GM23338 (cell line): Measurements from ENCODE around the gene TTC27. TPM values are rescaled to one million over a fixed set of nuclear protein-coding genes. Genes with fewer than 3 reads are reported as not detected.

ENCODE experiments used
- ATAC-seq: fragments of 200-7000 bp; cut with Tn5 transposase; 3 replicates; pipeline ENCODE4 v1.9.1; 2020
- DNase-seq: peaks from one replicate; pipeline ENCODE4 v3.0.0-alpha.2; 2015; ENCODE audit warnings: low spot score
- H2AFZ ChIP-seq: fragments of 200-600 bp; sonication (generic); 2 replicates; pipeline ENCODE4 v1.8.0; 2016; ENCODE audit warnings: antibody characterized with exemption, mild to moderate bottlenecking, moderate library complexity
- H3F3A ChIP-seq: fragments of 200-600 bp; sonication (generic); replicated peaks from 2 replicates; pipeline ENCODE4 v1.8.0; 2017; ENCODE audit warnings: antibody characterized with exemption, mixed run types, low read depth
- H3K27ac ChIP-seq: fragments of 200-600 bp; sonication (generic); 2 replicates; pipeline ENCODE4 v1.6.1; 2016; ENCODE audit warnings: low read depth
- H3K27me3 ChIP-seq: fragments of 200-600 bp; sonication (generic); 2 replicates; pipeline ENCODE4 v1.8.0; 2016; ENCODE audit warnings: mild to moderate bottlenecking, mixed run types, moderate library complexity; ENCODE audit not compliant: insufficient read depth
- H3K36me3 ChIP-seq: fragments of 200-600 bp; sonication (generic); 2 replicates; pipeline ENCODE4 v1.8.0; 2016; ENCODE audit warnings: mild to moderate bottlenecking; ENCODE audit not compliant: insufficient read depth
- H3K4me1 ChIP-seq: fragments of 200-600 bp; sonication (generic); 2 replicates; pipeline ENCODE4 v1.8.0; 2016; ENCODE audit warnings: mild to moderate bottlenecking, moderate library complexity; ENCODE audit not compliant: insufficient read depth
- H3K4me2 ChIP-seq: fragments of 200-600 bp; sonication (generic); 2 replicates; pipeline ENCODE4 v1.7.1; 2017; ENCODE audit warnings: mixed run types
- H3K4me3 ChIP-seq: fragments of 200-600 bp; sonication (generic); 2 replicates; pipeline ENCODE4 v1.6.1; 2016; ENCODE audit warnings: mixed run types
- H3K79me2 ChIP-seq: fragments of 200-600 bp; sonication (generic); replicated peaks from 2 replicates; pipeline ENCODE4 v1.8.0; 2017; ENCODE audit warnings: mild to moderate bottlenecking; ENCODE audit not compliant: insufficient read depth
- H3K9me2 ChIP-seq: fragments of 200-600 bp; sonication (generic); 2 replicates; pipeline ENCODE4 v1.8.0; 2017; ENCODE audit not compliant: insufficient read depth
- H4K20me1 ChIP-seq: fragments of 200-600 bp; sonication (generic); replicated peaks from 2 replicates; pipeline ENCODE4 v1.8.0; 2017; ENCODE audit warnings: mild to moderate bottlenecking; ENCODE audit not compliant: insufficient read depth
- H3K27ac Mint-ChIP-seq: 2 replicates; pipeline ENCODE4 v1.8.0; 2020; ENCODE audit warnings: inconsistent platforms, mild to moderate bottlenecking, moderate library complexity, mixed read lengths
- H3K27me3 Mint-ChIP-seq: 3 replicates; pipeline ENCODE4 v1.8.0; 2022; ENCODE audit warnings: low read depth, mild to moderate bottlenecking, moderate library complexity, mixed read lengths, inconsistent platforms; ENCODE audit not compliant: insufficient read depth, poor library complexity
- H3K36me3 Mint-ChIP-seq: 3 replicates; pipeline ENCODE4 v1.8.0; 2021; ENCODE audit warnings: low read depth, mild to moderate bottlenecking, inconsistent platforms, moderate library complexity, mixed read lengths
- H3K4me1 Mint-ChIP-seq: 3 replicates; pipeline ENCODE4 v1.8.0; 2020; ENCODE audit warnings: mild to moderate bottlenecking, inconsistent platforms, mixed read lengths
- H3K4me3 Mint-ChIP-seq: 3 replicates; pipeline ENCODE4 v1.8.0; 2021; ENCODE audit warnings: moderate library complexity, mild to moderate bottlenecking, inconsistent platforms, mixed read lengths
- H3K9me3 Mint-ChIP-seq: 3 replicates; pipeline ENCODE4 v1.8.0; 2020; ENCODE audit warnings: moderate library complexity, mild to moderate bottlenecking, inconsistent platforms, mixed read lengths
- CREB1 ChIP-seq: fragments of 250-450 bp; sonication (Bioruptor Pico); IDR thresholded peaks from 2 replicates; pipeline ENCODE4 v1.5.0; 2020; ENCODE audit warnings: low read depth, mild to moderate bottlenecking, moderate library complexity
- ETS1 ChIP-seq: IDR thresholded peaks from 2 replicates; pipeline ENCODE4 v1.6.1; 2016; ENCODE audit warnings: antibody characterized with exemption
- EZH2 ChIP-seq: fragments of 200-600 bp; sonication (generic); IDR thresholded peaks from one replicate; pipeline ENCODE4 v1.8.0; 2017; ENCODE audit warnings: antibody characterized with exemption, mild to moderate bottlenecking, low read depth; ENCODE audit not compliant: unreplicated experiment
- EZH2phosphoT487 ChIP-seq: fragments of 200-600 bp; sonication (generic); IDR thresholded peaks from one replicate; pipeline ENCODE4 v1.8.1; 2018; ENCODE audit warnings: antibody characterized with exemption; ENCODE audit not compliant: unreplicated experiment
- JUNB ChIP-seq: IDR thresholded peaks from one replicate; pipeline ENCODE4 v1.6.1; 2016; ENCODE audit warnings: antibody characterized with exemption; ENCODE audit not compliant: unreplicated experiment
- POLR2AphosphoS5 ChIP-seq: IDR thresholded peaks from 2 replicates; pipeline ENCODE4 v1.6.1; 2016; ENCODE audit warnings: antibody characterized with exemption, low read depth
- REST ChIP-seq: IDR thresholded peaks from one replicate; pipeline ENCODE4 v1.6.1; 2018; ENCODE audit warnings: antibody characterized with exemption; ENCODE audit not compliant: unreplicated experiment
- STAT1 ChIP-seq: IDR thresholded peaks from one replicate; pipeline ENCODE4 v1.6.1; 2016; ENCODE audit warnings: antibody characterized with exemption; ENCODE audit not compliant: unreplicated experiment
- ZNF114 ChIP-seq: fragments of 250-450 bp; sonication (Bioruptor Pico); IDR thresholded peaks from 2 replicates; pipeline ENCODE4 v1.5.0; 2020; ENCODE audit warnings: mild to moderate bottlenecking, moderate library complexity
- ZNF331 ChIP-seq: fragments of 250-450 bp; sonication (Bioruptor Pico); IDR thresholded peaks from 2 replicates; pipeline ENCODE4 v1.5.0; 2020; ENCODE audit warnings: low read depth, mild to moderate bottlenecking, moderate library complexity
- polyA plus RNA-seq: library from polyadenylated mRNA; unstranded; fragments of >200 nt; fragmentation: Nextera tagmentation; extraction: Ambion mirVana; gene quantifications from 2 replicates; pipeline ENCODE4 v1.2.1, GENCODE V29; 2016
- total RNA-seq: library from RNA; depleted of rRNA; stranded (reverse); fragments of >200 nt; shearing (Covaris generic); gene quantifications from 2 replicates; pipeline ENCODE4 v1.2.3, GENCODE V29; 2014
- TF ChIP-seq, protein P1 (sequence below), 2 experiments: fragments of 200-600 bp in 1 of 2; sonication (generic) in 1 of 2; conservative IDR thresholded peaks; 2 replicates each; pipeline versions ENCODE4 v1.5.1 to v1.6.1; 2016 to 2017; ENCODE audit warnings: antibody characterized with exemption in 2 of 2, low read depth in 2 of 2, mild to moderate bottlenecking in 2 of 2, moderate library complexity in 1 of 2

The TTC27 gene
- total and polyA plus RNA-seq, 2 experiments from 2014 or later = 11.8 to 41.3 TPM

DNA sequence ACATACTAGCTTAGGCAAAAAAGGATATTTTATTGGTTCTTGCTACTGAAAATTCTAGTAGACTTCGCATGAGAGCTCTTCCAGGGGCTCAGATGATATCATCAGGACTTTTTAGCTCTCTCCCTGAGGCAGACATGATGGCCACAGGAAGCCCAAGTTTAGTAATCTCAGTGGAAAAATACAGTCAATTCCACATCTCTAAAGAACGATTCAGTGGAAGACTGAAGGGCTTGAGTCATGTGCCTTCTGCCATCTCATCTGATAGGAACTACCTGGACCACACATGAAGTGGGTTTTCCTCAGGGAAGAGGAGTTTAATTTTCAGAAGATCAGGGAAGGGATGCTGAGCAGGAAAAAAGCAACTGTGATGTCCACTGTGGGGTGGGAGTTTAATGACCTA, 117.3 kb downstream of the TTC27 start:
- Histone ChIP-seq H4K20me1 (no peaks in the 10 kb centered on the region), H3K36me3 (no peaks in the 10 kb centered on the region), H3K27ac (no peak overlapping the region), H3K4me3 (no peak overlapping the region), H3K27me3 (no peaks in the 10 kb centered on the region), H3K4me2 (no peak overlapping the region), H3K9me2 (no peaks in the 10 kb centered on the region), H3K79me2 (no peaks in the 10 kb centered on the region), H3F3A (no peaks in the 10 kb centered on the region), H2AFZ (no peak overlapping the region), H3K4me1 (no peaks in the 10 kb centered on the region)
- no peak for DNase-seq
- Mint-ChIP-seq H3K4me3 (no peak overlapping the region), H3K27me3 (no peaks in the 10 kb centered on the region), H3K9me3 (no peaks in the 10 kb centered on the region), H3K36me3 (no peaks in the 10 kb centered on the region), H3K4me1 (no peaks in the 10 kb centered on the region; the same call in 2 of the 3 replicates), H3K27ac (peak overlapping the region; percentile 41; the same call in 1 of the 2 replicates)
- TF ChIP-seq STAT1 = no peak
- TF ChIP-seq JUNB = no peak
- TF ChIP-seq EZH2phosphoT487 = no peak
- no peak for TF ChIP-seq CREB1 (CRISPR knock-in tag)
- no peak for TF ChIP-seq ETS1
- no peak for TF ChIP-seq POLR2AphosphoS5
- TF ChIP-seq REST = no peak
- no peak for TF ChIP-seq ZNF114 (CRISPR knock-in tag)
- TF ChIP-seq EZH2 = no peak
- TF ChIP-seq ZNF331 = no peak
- ATAC-seq = no peak

GRCh38 chr2:32745675-32746074, 117.8 kb downstream of the TTC27 start:
- Mint-ChIP-seq H3K27me3 (no peaks in the 10 kb centered on the region), H3K27ac (no peak overlapping the region), H3K9me3 (no peaks in the 10 kb centered on the region), H3K4me3 (no peak overlapping the region), H3K4me1 (no peaks in the 10 kb centered on the region), H3K36me3 (no peaks in the 10 kb centered on the region)
- no peaks in the 10 kb centered on the region for H3K4me1 ChIP-seq
- no peaks in the 10 kb centered on the region for H3K9me2 ChIP-seq
- H3K27ac ChIP-seq = no peak overlapping the region
- no peaks in the 10 kb centered on the region for H4K20me1 ChIP-seq
- no peak overlapping the region for H2AFZ ChIP-seq
- H3K4me2 ChIP-seq = no peak overlapping the region
- no peak for DNase-seq
- ATAC-seq = no peak
- no peaks in the 10 kb centered on the region for H3F3A ChIP-seq
- no peaks in the 10 kb centered on the region for H3K79me2 ChIP-seq
- TF ChIP-seq, protein P1, sequence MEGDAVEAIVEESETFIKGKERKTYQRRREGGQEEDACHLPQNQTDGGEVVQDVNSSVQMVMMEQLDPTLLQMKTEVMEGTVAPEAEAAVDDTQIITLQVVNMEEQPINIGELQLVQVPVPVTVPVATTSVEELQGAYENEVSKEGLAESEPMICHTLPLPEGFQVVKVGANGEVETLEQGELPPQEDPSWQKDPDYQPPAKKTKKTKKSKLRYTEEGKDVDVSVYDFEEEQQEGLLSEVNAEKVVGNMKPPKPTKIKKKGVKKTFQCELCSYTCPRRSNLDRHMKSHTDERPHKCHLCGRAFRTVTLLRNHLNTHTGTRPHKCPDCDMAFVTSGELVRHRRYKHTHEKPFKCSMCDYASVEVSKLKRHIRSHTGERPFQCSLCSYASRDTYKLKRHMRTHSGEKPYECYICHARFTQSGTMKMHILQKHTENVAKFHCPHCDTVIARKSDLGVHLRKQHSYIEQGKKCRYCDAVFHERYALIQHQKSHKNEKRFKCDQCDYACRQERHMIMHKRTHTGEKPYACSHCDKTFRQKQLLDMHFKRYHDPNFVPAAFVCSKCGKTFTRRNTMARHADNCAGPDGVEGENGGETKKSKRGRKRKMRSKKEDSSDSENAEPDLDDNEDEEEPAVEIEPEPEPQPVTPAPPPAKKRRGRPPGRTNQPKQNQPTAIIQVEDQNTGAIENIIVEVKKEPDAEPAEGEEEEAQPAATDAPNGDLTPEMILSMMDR (conservative IDR thresholded peaks at IDR 0.05; ENCODE audit: low read depth in 2 of 2) = no peak
- no peak for TF ChIP-seq POLR2AphosphoS5
- no peaks in the 10 kb centered on the region for H3K36me3 ChIP-seq
- H3K4me3 ChIP-seq = no peak overlapping the region
- H3K27me3 ChIP-seq = no peaks in the 10 kb centered on the region
